ENCODE data around the gene KAT2B.

GRCh38 chr3:20043825-20044224 lies 3.6 kb downstream of the KAT2B start:
- TF ChIP-seq EZH2 (IDR thresholded peaks at IDR 0.05) (no peak), POLR2AphosphoS5 (IDR thresholded peaks at IDR 0.05; ENCODE audit: borderline replicate concordance, low read depth, low read length) (no peak), FOXP2 (optimal IDR thresholded peaks at IDR 0.05; ENCODE audit: control extremely low read depth, extremely low read length, insufficient read depth) (no peak)

Measured in SK-N-MC (cell line).